HCT116 (cell line): ENCODE results near the gene COL19A1. TPM values are rescaled to one million over a fixed set of nuclear protein-coding genes. Genes with fewer than 3 reads are reported as not detected.

Source experiments
- ATAC-seq: fragments of 200-7000 bp; cut with Tn5 transposase; 2 replicates; pipeline ENCODE4 v1.9.1; 2020; ENCODE audit warnings: mild to moderate bottlenecking, moderate library complexity
- BruUV-seq: library from RNA; stranded (reverse); fragments of 400-500 nt; replicated peaks from 2 replicates; lab custom pipeline; 2021; lab: Mats Ljungman, UMichigan
- CTCF ChIA-PET: fragments of 300-600 bp; sonication (Branson Sonifier 250); formaldehyde crosslinking; loops from one replicate; lab custom pipeline; 2021; ENCODE audit warnings: antibody characterized with exemption; lab: Charles Lee
- POLR2A ChIA-PET: fragments of 300-600, 350-600 bp; sonication (Branson Sonifier 250); formaldehyde crosslinking; loops from one replicate; lab custom pipeline; 2021; ENCODE audit warnings: antibody characterized with exemption; lab: Charles Lee
- RAD21 ChIA-PET, 2 experiments: fragments of 300-600 bp; sonication (Branson Sonifier 250); formaldehyde crosslinking; loops; one replicate each; lab custom pipeline; 2023; ENCODE audit warnings: low total read pairs in 2 of 2; ENCODE audit not compliant: uncharacterized antibody in 2 of 2, unreplicated experiment in 2 of 2, low non-redundant PET in 1 of 2; lab: Charles Lee
- DNase-seq: peaks from one replicate; pipeline ENCODE4 v3.0.0-alpha.2; 2010; ENCODE audit warnings: low read depth, low spot score
- H2AFZ ChIP-seq: fragments of 200-600 bp; shearing (Covaris generic), sonication (generic); 2 replicates; pipeline ENCODE4 v1.6.1; 2017; ENCODE audit warnings: low read depth, mixed run types, mixed read lengths, antibody characterized with exemption, low read length; ENCODE audit not compliant: poor library complexity, severe bottlenecking
- H3K27ac ChIP-seq: 2 replicates; pipeline ENCODE4 v1.5.1; 2012; ENCODE audit warnings: low read depth, low read length
- H3K27me3 ChIP-seq: fragments of 200-600 bp; sonication (generic); 2 replicates; pipeline ENCODE4 v1.6.1; 2016; ENCODE audit warnings: mixed run types, low read length, mixed read lengths; ENCODE audit not compliant: insufficient read depth
- H3K36me3 ChIP-seq, 2 experiments: fragments of 200-500 bp in 1 of 2; fragments of 200-600 bp in 1 of 2; sonication (Bioruptor generic) in 1 of 2; sonication (generic) in 1 of 2; 2 replicates each; pipeline versions ENCODE4 v1.5.1 to v1.6.1; 2014 to 2016; ENCODE audit warnings: low read length in 2 of 2, inconsistent platforms in 1 of 2, mixed read lengths in 1 of 2, mixed run types in 1 of 2; ENCODE audit not compliant: insufficient read depth in 2 of 2, control insufficient read depth in 1 of 2
- H3K4me1 ChIP-seq, 2 experiments: fragments of 200-600 bp in 1 of 2; sonication (generic) in 1 of 2; 2 replicates each; pipeline versions ENCODE4 v1.5.1 to v1.6.1; 2012 to 2017; ENCODE audit warnings: low read length in 2 of 2, inconsistent platforms in 1 of 2, mild to moderate bottlenecking in 1 of 2, mixed read lengths in 1 of 2, mixed run types in 1 of 2, moderate library complexity in 1 of 2; ENCODE audit not compliant: insufficient read depth in 2 of 2, control insufficient read depth in 1 of 2
- H3K4me2 ChIP-seq: fragments of 200-600 bp; sonication (generic); 2 replicates; pipeline ENCODE4 v1.6.1; 2017; ENCODE audit warnings: mixed run types, low read length, mixed read lengths
- H3K4me3 ChIP-seq, 2 experiments: fragments of 200-600 bp in 1 of 2; sonication (generic) in 1 of 2; replicated peaks in 1 of 2; 2 replicates each; pipeline ENCODE4 v1.5.1; 2011 to 2016; ENCODE audit warnings: low read length in 2 of 2, control low read depth in 1 of 2, low read depth in 1 of 2, mild to moderate bottlenecking in 1 of 2, mixed read lengths in 1 of 2, mixed run types in 1 of 2
- H3K79me2 ChIP-seq: fragments of 200-600 bp; sonication (generic); 2 replicates; pipeline ENCODE4 v1.6.1; 2017; ENCODE audit warnings: mild to moderate bottlenecking, mixed run types, low read length, moderate library complexity, mixed read lengths; ENCODE audit not compliant: insufficient read depth
- H3K9ac ChIP-seq: fragments of 200-600 bp; sonication (generic); 2 replicates; pipeline ENCODE4 v1.6.1; 2016; ENCODE audit warnings: low read length, mixed read lengths
- H3K9me2 ChIP-seq: fragments of 200-600 bp; sonication (generic), shearing (Covaris generic); 2 replicates; pipeline ENCODE4 v1.6.1; 2017; ENCODE audit warnings: mixed run types, mild to moderate bottlenecking, moderate library complexity; ENCODE audit not compliant: insufficient read depth
- H3K9me3 ChIP-seq, 2 experiments: fragments of 200-500 bp in 1 of 2; fragments of 200-600 bp in 1 of 2; sonication (Bioruptor generic) in 1 of 2; sonication (generic) in 1 of 2; 2 replicates each; pipeline ENCODE4 v1.6.1; 2014 to 2017; ENCODE audit warnings: low read length in 2 of 2, mixed read lengths in 2 of 2, inconsistent platforms in 1 of 2, low read depth in 1 of 2, mild to moderate bottlenecking in 1 of 2, mixed run types in 1 of 2, moderate library complexity in 1 of 2; ENCODE audit not compliant: control insufficient read depth in 1 of 2, insufficient read depth in 1 of 2
- H4K20me1 ChIP-seq: fragments of 200-600 bp; sonication (generic), shearing (Covaris generic); 2 replicates; pipeline ENCODE4 v1.6.1; 2017; ENCODE audit warnings: mixed run types, mild to moderate bottlenecking, moderate library complexity; ENCODE audit not compliant: insufficient read depth
- ATF3 ChIP-seq: IDR thresholded peaks from 2 replicates; pipeline ENCODE4 v1.6.1; 2012
- CBX3 ChIP-seq: IDR thresholded peaks from 2 replicates; pipeline ENCODE4 v1.6.1; 2012; ENCODE audit warnings: low read depth
- CTCF ChIP-seq, 3 experiments: fragments of 200-600 bp in 1 of 3; sonication (generic) in 1 of 3; IDR thresholded peaks in 2 of 3; conservative IDR thresholded peaks in 1 of 3; 2 replicates each; pipeline ENCODE4 v1.5.1; 2012 to 2017; ENCODE audit warnings: low read depth in 2 of 3, low read length in 2 of 3, antibody characterized with exemption in 1 of 3, borderline replicate concordance in 1 of 3, control low read depth in 1 of 3, mild to moderate bottlenecking in 1 of 3, mixed read lengths in 1 of 3, mixed run types in 1 of 3, moderate library complexity in 1 of 3; ENCODE audit not compliant: insufficient read depth in 1 of 3
- EGR1 ChIP-seq: IDR thresholded peaks from 2 replicates; pipeline ENCODE4 v1.6.1; 2012; ENCODE audit warnings: low read depth
- EZH2 ChIP-seq: fragments of 200-600 bp; sonication (generic); IDR thresholded peaks from 2 replicates; pipeline ENCODE4 v1.6.1; 2017; ENCODE audit warnings: antibody characterized with exemption, mixed run types
- EZH2phosphoT487 ChIP-seq: fragments of 200-600 bp; IDR thresholded peaks from 2 replicates; pipeline ENCODE4 v1.6.1; 2018; ENCODE audit warnings: antibody characterized with exemption, borderline replicate concordance
- FOSL1 ChIP-seq: IDR thresholded peaks from 2 replicates; pipeline ENCODE4 v1.6.1; 2012; ENCODE audit warnings: low read depth
- JUND ChIP-seq: IDR thresholded peaks from 2 replicates; pipeline ENCODE4 v1.6.1; 2012
- MAX ChIP-seq: IDR thresholded peaks from 2 replicates; pipeline ENCODE4 v1.6.1; 2012
- POLR2A ChIP-seq: IDR thresholded peaks from 2 replicates; pipeline ENCODE4 v1.7.0; 2011; ENCODE audit warnings: borderline replicate concordance; ENCODE audit not compliant: insufficient read depth, insufficient read length; ENCODE audit errors: extremely low read depth
- REST ChIP-seq: IDR thresholded peaks from 2 replicates; pipeline ENCODE4 v1.6.1; 2012; ENCODE audit warnings: low read depth
- SIN3A ChIP-seq: IDR thresholded peaks from 2 replicates; pipeline ENCODE4 v1.6.1; 2012; ENCODE audit warnings: low read depth
- SP1 ChIP-seq: IDR thresholded peaks from 2 replicates; pipeline ENCODE4 v1.6.1; 2012; ENCODE audit warnings: low read depth
- SRF ChIP-seq: IDR thresholded peaks from 2 replicates; pipeline ENCODE4 v1.6.1; 2012; ENCODE audit warnings: low read depth
- TCF7L2 ChIP-seq: IDR thresholded peaks from 2 replicates; pipeline ENCODE4 v1.7.0; 2011; ENCODE audit warnings: borderline replicate concordance, inconsistent platforms; ENCODE audit not compliant: insufficient read depth, insufficient read length; ENCODE audit errors: extremely low read depth
- YY1 ChIP-seq: IDR thresholded peaks from 2 replicates; pipeline ENCODE4 v1.6.1; 2011; ENCODE audit warnings: low read length, low read depth, moderate library complexity, mild to moderate bottlenecking; ENCODE audit not compliant: insufficient replicate concordance; ENCODE audit errors: extremely low read depth
- ZBTB33 ChIP-seq: IDR thresholded peaks from 2 replicates; pipeline ENCODE4 v1.6.1; 2011; ENCODE audit warnings: mild to moderate bottlenecking, low read length, moderate library complexity; ENCODE audit not compliant: insufficient replicate concordance; ENCODE audit errors: extremely low read depth
- intact Hi-C: fragments of 100-400 bp; cut with micrococcal nuclease; formaldehyde crosslinking; loops from 2 replicates; pipeline ENCODE4 v1.10.0; 2022
- total RNA-seq: library from RNA; stranded (reverse); gene quantifications from one replicate; pipeline ENCODE4 v1.2.1, GENCODE V29; 2021; ENCODE audit not compliant: unreplicated experiment

The COL19A1 gene
- total RNA-seq, 1 experiment from 2014 or later, result not detected

- Histone ChIP-seq H3K4me2 (no peak overlapping the region), H3K4me1 (no peaks in the 10 kb centered on the region), H3K27me3 (no peaks in the 10 kb centered on the region), H2AFZ (no peak overlapping the region), H3K36me3 (no peaks in the 10 kb centered on the region), H3K9me3 (no peaks in the 10 kb centered on the region), H3K9me2 (no peaks in the 10 kb centered on the region), H3K9ac (no peak overlapping the region), H3K79me2 (no peaks in the 10 kb centered on the region), H3K27ac (no peak overlapping the region), H4K20me1 (no peaks in the 10 kb centered on the region; the same call in 1 of the 2 replicates), H3K4me3 (no peak overlapping the region)
- ATAC-seq (no peak), DNase-seq (no peak)
- intact Hi-C loops, result no loop called here
- POLR2A ChIA-PET, result no interaction called here
- BruUV-seq, result no TSS peak
- RAD21 ChIA-PET, result no interaction called here
- CTCF ChIA-PET, result no interaction called here
- TF ChIP-seq MAX (no peak), SP1 (no peak), ZBTB33 (no peak), CBX3 (no peak), EGR1 (no peak), EZH2phosphoT487 (no peak), SRF (no peak), POLR2A (no peak), JUND (no peak), YY1 (no peak), EZH2 (no peak), FOSL1 (no peak), CTCF (IDR thresholded peaks at IDR 0.05 in 2 of 3, conservative IDR thresholded peaks at IDR 0.05 in 1 of 3; ENCODE audit: borderline replicate concordance in 1 of 3, insufficient read depth in 1 of 3, low read depth in 2 of 3, low read length in 2 of 3) (no peak), ATF3 (no peak), SIN3A (no peak), REST (no peak), TCF7L2 (no peak)
Observed at GRCh38 chr6:69819138-69819537, 47.2 kb upstream of the COL19A1 start.
